Purkinje cell (primary cell): ENCODE data around the gene VPS54. TPM values are rescaled to one million over a fixed set of nuclear protein-coding genes. Genes with fewer than 3 reads are reported as not detected.

Experiments used
- polyA plus RNA-seq: library from polyadenylated mRNA; unstranded; fragments of >200 nt; fragmentation: Nextera tagmentation; gene quantifications from 2 replicates; pipeline ENCODE4 v1.2.1, GENCODE V29; 2014

Gene VPS54
- polyA plus RNA-seq, result 4.5 and 4.7 TPM in 2 replicates

GRCh38 chr2:64019083-64019974, at the start of gene VPS54:
Gene VPS54, minus strand, starts transcription at chr2:64019428. Its CDS starts 35,429 bp downstream, at chr2:63983999.

Other genes starting within 250 kb of the VPS54 start
- gene UGP2, start 177.5 kb downstream of the VPS54 start, polyA plus RNA-seq, result 151 and 154 TPM in 2 replicates
- gene PELI1, start 125.0 kb upstream of the VPS54 start, polyA plus RNA-seq, result 1.9 and 3.7 TPM in 2 replicates